ENCODE data around the gene RAB40AL. TPM values are rescaled to one million over a fixed set of nuclear protein-coding genes. Genes with fewer than 3 reads are reported as not detected.
"Not testable (repeated sequence)": the region's sequence is repeated elsewhere in the genome, so short reads cannot be mapped to it uniquely, and the experiment has no call there.

Gene RAB40AL
- polyA plus RNA-seq, 6 donors from 2014 or later, result not detected

DNA sequence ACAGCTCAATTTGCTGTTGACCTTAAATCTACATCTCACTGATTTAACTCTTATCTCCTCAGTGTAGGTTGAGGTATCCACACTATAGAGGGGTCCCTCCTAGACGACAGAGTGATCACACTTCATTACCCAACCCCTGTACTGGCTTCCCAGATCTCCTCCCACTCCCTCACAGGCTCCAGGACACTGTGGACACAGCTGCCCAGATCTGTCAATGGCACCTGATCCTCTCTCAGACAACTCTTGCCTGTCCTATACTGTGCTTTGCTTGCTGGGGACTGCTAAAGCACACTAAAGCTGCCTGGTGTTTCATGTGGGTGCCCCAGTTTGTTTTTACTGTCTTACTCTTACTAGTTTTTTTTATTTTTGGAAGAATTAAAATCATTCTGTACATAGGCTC lies 27.9 kb downstream of the RAB40AL start:
- H3K36me3 Mint-ChIP-seq, result peaks cover 0 to 9% of the 10 kb centered on the region in 2 donors
- DNase-seq, result no peak
- H3K27ac Mint-ChIP-seq, result no peak overlapping the region
- H3K9me3 Mint-ChIP-seq, result peaks cover 4 to 20% (median 16%) of the 10 kb centered on the region in 7 donors
- H3K27me3 Mint-ChIP-seq, result no peaks in the 10 kb centered on the region
- no peaks in the 10 kb centered on the region for H3K4me1 Mint-ChIP-seq
- no peak overlapping the region for H3K4me3 Mint-ChIP-seq
- ATAC-seq (ENCODE audit: low read depth in 2 of 2), result no peak

DNA sequence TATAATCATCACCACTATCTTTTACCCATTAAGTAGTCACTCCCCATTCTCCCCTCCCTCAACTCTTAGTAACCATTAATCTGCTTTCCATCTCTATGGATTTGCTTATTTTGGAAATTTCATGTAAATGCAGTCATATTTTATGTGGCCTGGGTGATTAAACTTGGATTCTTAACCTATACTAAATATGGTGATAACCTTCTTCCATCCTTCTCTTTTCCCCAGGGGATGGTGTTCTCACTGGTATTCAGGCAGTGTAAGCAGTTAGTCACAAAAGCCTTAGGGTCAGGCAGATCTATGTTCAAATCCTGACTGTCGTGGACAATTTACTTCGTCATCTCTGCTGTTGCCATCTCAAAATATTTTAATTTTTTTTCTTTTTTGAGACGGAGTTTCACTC lies 29.6 kb downstream of the RAB40AL start:
- DNase-seq (no peak), ATAC-seq (ENCODE audit: low read depth in 2 of 2) (no peak)
- no peaks in the 10 kb centered on the region for H3K4me1 Mint-ChIP-seq
- H3K27me3 Mint-ChIP-seq, result no peaks in the 10 kb centered on the region
- no peak overlapping the region for H3K27ac Mint-ChIP-seq
- no peak overlapping the region for H3K4me3 Mint-ChIP-seq
- peaks cover 9 to 38% (median 31%) of the 10 kb centered on the region in 7 donors for H3K9me3 Mint-ChIP-seq
- H3K36me3 Mint-ChIP-seq, result peaks cover 0 to 15% of the 10 kb centered on the region in 2 donors

DNA sequence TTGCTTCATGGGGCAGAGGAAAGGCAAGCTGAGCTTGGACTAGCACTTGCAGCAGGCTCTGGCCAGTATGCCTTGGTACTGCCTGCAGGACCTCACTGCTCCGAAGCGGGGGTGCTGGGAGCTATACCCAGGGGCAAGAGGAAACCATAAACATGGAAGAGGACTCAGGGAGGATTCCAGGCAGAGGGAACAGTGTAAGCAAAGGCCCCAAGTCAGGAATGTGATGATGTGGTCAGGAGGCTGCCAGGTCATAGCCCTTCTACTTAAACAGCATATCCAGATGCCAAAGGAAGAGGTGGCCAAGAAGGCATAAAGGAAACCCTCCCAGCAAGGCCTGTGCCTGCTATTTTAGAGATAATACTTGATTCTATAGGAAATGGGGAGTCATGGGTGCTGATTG lies 31.1 kb downstream of the RAB40AL start:
- H3K27ac Mint-ChIP-seq, result no peak overlapping the region
- no peak overlapping the region for H3K4me3 Mint-ChIP-seq
- peaks cover 0 to 20% of the 10 kb centered on the region in 2 donors for H3K36me3 Mint-ChIP-seq
- no peaks in the 10 kb centered on the region for H3K4me1 Mint-ChIP-seq
- H3K9me3 Mint-ChIP-seq, result peaks cover 9 to 46% (median 38%) of the 10 kb centered on the region in 7 donors
- ATAC-seq (ENCODE audit: low read depth in 2 of 2) (no peak), DNase-seq (no peak)
- peaks cover 0 to 4% (median 0%) of the 10 kb centered on the region in 3 donors for H3K27me3 Mint-ChIP-seq

DNA sequence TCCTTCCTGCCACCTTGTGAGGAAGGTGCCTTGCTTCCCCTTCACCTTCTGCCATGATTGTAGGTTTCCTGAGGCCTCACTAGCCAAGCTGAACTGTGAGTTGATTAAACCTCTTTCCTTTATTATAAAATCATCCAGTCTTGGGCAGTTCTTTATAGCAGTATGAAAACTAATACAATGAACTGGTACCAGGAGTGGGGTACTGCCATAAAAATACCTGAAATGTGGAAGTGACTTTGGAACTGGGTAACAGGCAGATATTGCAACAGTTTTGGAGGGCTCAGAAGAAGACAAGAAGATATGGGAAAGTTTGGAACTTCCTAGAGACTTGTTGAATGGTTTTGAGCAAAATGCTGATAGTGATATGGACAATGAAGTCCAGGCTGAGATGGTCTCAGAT lies 34.5 kb downstream of the RAB40AL start:
- H3K36me3 Mint-ChIP-seq, result peaks cover 0 to 25% of the 10 kb centered on the region in 2 donors
- DNase-seq; H3K27ac Mint-ChIP-seq; ATAC-seq (ENCODE audit: low read depth in 2 of 2); H3K27me3 Mint-ChIP-seq; H3K4me1 Mint-ChIP-seq; H3K4me3 Mint-ChIP-seq: not testable (repeated sequence)
- peaks cover 9 to 55% (median 47%) of the 10 kb centered on the region in 7 donors for H3K9me3 Mint-ChIP-seq

DNA sequence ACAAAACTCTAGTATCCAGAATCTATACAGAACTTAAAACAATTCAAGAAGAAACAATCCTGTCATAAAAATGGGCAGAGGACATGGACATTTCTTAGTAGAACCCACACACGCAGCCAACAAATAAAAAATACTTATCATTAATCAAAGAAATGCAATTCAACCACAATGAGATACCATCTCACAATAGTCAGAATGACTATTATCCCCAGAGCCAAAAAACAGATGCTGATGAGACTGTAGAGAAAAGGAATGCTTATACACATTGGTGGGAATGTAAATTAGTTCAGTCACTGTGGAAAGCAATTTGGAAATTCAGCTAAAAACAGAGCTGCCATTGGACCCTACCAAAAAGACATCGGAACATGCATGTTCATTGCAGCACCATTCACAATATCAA lies 37.9 kb downstream of the RAB40AL start:
- H3K4me1 Mint-ChIP-seq, result no peaks in the 10 kb centered on the region
- H3K27me3 Mint-ChIP-seq, result peaks cover 0 to 9% (median 0%) of the 10 kb centered on the region in 3 donors
- no peak for ATAC-seq (ENCODE audit: low read depth in 2 of 2)
- no peak overlapping the region for H3K4me3 Mint-ChIP-seq
- no peak for DNase-seq
- H3K36me3 Mint-ChIP-seq, result peaks cover 0 to 16% of the 10 kb centered on the region in 2 donors
- no peak overlapping the region for H3K27ac Mint-ChIP-seq
- peaks cover 5 to 35% (median 30%) of the 10 kb centered on the region in 7 donors for H3K9me3 Mint-ChIP-seq

DNA sequence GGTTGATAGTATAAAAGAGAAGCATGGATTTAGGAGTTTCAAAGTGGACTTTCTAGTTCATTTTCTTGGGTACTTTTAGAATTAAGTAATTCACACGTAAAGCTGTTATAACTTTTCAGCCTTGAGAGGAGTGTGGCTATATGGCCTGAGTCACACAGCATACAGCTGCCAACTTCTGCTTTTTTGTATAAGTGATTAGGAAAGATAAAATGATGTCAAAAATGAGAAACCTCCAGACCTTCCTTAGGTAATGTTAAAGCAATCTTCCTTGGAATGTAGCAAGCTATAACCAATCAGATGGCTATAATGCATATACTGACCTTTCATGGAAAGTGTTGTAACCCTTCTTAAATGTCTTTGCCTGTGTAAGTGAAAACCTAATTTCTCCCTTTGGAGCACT lies 39.2 kb downstream of the RAB40AL start:
- H3K4me1 Mint-ChIP-seq, result no peaks in the 10 kb centered on the region
- DNase-seq (no peak), ATAC-seq (ENCODE audit: low read depth in 2 of 2) (no peak)
- H3K27me3 Mint-ChIP-seq, result peaks cover 0 to 9% (median 0%) of the 10 kb centered on the region in 3 donors
- H3K36me3 Mint-ChIP-seq, result peaks cover 0 to 15% of the 10 kb centered on the region in 2 donors
- H3K27ac Mint-ChIP-seq, result no peak overlapping the region
- H3K4me3 Mint-ChIP-seq, result no peak overlapping the region
- peaks cover 3 to 24% (median 18%) of the 10 kb centered on the region in 7 donors for H3K9me3 Mint-ChIP-seq

DNA sequence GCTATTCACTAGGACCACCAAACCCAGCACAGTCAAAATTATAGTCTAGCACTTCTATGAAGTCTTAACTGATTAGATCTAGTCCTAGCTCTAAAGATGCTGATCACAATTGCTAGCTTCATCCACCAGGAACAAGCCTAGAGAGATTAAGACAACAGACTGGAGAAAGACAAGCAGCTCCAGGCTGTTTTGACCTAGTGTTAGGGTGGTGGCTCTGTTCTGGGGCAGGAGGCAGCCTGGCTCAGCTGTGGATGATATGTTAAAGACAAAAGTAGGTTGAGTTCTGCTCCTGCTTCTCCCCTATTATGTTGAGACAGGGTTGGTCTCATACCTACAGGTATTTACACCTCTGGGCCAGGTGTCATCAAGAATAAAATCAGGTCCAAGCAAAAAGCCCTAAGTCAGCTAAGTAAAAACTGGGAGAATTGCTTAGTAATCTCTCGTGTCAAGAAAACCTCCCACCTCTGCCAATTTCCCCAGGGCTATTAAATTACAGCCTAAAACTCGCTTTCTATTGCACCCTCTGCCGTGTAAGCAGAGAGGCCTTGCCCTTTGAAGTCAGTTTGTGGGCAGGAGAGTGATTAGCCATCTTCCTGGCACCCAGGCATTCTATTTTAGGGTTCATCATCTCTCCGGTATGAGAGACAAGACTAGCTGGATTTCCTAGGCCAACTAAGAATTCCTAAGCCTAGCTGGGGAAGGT lies 39.9 kb downstream of the RAB40AL start:
- no peak overlapping the region for H3K4me3 Mint-ChIP-seq
- peaks cover 0 to 8% of the 10 kb centered on the region in 2 donors for H3K36me3 Mint-ChIP-seq
- peaks cover 0 to 9% (median 0%) of the 10 kb centered on the region in 3 donors for H3K27me3 Mint-ChIP-seq
- peak overlapping the region in 1 of 6 donors; percentile 75 for H3K27ac Mint-ChIP-seq
- peaks cover 0 to 18% (median 11%) of the 10 kb centered on the region in 7 donors for H3K9me3 Mint-ChIP-seq
- ATAC-seq (ENCODE audit: low read depth in 2 of 2) (no peak), DNase-seq (no peak)
- no peaks in the 10 kb centered on the region for H3K4me1 Mint-ChIP-seq

DNA sequence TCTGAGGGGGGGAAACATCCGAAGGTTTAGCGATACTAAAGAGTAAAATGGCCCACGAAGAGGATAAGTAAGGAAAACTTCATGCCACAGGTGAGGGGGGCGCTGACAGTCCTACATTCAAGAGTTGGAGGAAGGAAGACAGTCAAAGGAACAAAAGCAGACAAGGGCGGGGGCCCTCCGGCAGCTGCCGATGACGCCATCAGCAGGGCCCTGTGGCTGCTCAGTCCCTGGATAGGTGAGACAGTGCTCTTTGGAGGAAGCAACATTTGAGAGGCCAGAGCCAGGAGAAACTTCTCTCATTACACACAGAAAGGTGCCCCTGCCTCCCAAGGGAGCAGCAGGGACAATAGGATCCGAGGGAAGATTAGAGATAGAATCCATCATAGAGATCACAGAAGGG lies 41.5 kb downstream of the RAB40AL start:
- Mint-ChIP-seq H3K4me1 (no peaks in the 10 kb centered on the region), H3K4me3 (no peak overlapping the region), H3K9me3 (peaks cover 0 to 10% (median 3%) of the 10 kb centered on the region in 7 donors), H3K27me3 (peaks cover 0 to 2% (median 0%) of the 10 kb centered on the region in 3 donors), H3K36me3 (peaks cover 0 to 1% of the 10 kb centered on the region in 2 donors), H3K27ac (no peak overlapping the region)
- no peak for DNase-seq
- ATAC-seq (ENCODE audit: low read depth in 2 of 2), result no peak

DNA sequence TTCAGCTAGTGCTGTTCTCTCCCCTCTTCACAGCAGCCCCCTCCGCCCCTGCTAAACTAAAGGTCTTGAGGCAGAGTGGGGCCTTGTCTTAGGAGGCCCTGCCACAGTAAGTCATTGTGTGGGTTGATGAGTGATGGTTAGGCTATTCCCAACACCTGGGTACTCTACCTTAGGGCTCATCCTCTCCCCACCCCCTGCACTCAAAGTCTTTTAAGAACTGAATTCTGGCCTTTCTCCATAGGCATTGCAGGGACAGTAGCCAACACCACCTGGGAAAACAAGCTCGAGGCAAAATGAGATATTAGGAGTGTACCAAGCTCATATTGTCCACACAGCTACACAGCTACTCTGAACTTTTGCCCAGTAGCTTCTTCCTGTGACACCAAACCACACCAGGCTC lies 42.5 kb downstream of the RAB40AL start:
- no peaks in the 10 kb centered on the region for H3K4me1 Mint-ChIP-seq
- no peak for DNase-seq
- peaks cover 0 to 5% (median 0%) of the 10 kb centered on the region in 7 donors for H3K9me3 Mint-ChIP-seq
- no peaks in the 10 kb centered on the region for H3K27me3 Mint-ChIP-seq
- no peak for ATAC-seq (ENCODE audit: low read depth in 2 of 2)
- no peak overlapping the region for H3K27ac Mint-ChIP-seq
- H3K36me3 Mint-ChIP-seq, result no peaks in the 10 kb centered on the region
- H3K4me3 Mint-ChIP-seq, result no peak overlapping the region

DNA sequence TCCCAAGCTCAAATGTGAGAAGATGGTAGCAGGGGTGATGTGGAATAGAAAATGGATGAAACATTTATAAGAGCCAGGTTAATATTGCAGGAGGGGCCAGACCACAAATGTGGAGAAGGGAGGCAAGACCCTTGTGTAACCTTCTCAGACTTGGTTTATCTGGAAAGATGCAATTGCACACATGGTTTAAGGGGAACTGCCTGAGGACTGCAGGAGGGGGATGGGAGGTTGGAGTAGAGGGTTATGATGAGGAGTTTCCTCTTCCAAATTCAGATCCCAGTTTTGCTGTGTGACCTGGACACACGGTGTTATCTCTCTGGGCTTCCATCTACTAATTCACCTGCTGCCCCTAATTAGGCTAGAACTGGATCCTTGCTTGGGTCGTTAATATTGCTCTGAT lies 46.1 kb downstream of the RAB40AL start:
- H3K27ac Mint-ChIP-seq, result no peak overlapping the region
- H3K36me3 Mint-ChIP-seq, result no peaks in the 10 kb centered on the region
- no peaks in the 10 kb centered on the region for H3K27me3 Mint-ChIP-seq
- no peak overlapping the region for H3K4me3 Mint-ChIP-seq
- ATAC-seq (ENCODE audit: low read depth in 2 of 2) (no peak), DNase-seq (no peak)
- peaks cover 0 to 5% (median 0%) of the 10 kb centered on the region in 7 donors for H3K9me3 Mint-ChIP-seq
- H3K4me1 Mint-ChIP-seq, result no peaks in the 10 kb centered on the region

DNA sequence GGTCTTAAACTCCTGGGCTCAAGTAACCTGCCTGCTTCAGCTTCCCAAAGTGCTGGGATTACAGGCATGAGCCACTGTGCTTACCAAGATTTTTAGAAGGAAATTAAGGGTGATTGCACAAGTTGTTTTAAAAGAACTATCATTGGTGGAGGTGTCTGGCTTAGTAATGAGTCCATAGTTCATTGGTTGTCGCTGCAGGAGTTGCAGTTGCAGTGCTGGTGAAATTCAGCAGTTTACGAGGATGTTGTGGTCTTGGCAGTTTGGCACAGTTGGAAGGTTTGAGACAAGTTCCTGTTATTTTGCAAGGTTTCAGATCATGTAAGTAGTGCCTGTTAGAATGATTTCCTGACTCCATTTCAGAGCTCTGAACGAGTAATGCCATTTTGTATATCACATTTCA lies 48.1 kb downstream of the RAB40AL start:
- Mint-ChIP-seq H3K27ac (peak overlapping the region in 1 of 6 donors; percentile 29), H3K27me3 (peaks cover 0 to 9% (median 0%) of the 10 kb centered on the region in 3 donors), H3K4me3 (no peak overlapping the region), H3K4me1 (no peaks in the 10 kb centered on the region), H3K36me3 (no peaks in the 10 kb centered on the region), H3K9me3 (peaks cover 0 to 2% (median 0%) of the 10 kb centered on the region in 7 donors)
- ATAC-seq (ENCODE audit: low read depth in 2 of 2) (no peak), DNase-seq (no peak)

Other genes with a start within 250 kb of the RAB40AL start
- 1 to 10 TPM in 1 of 6 donors, under 1 TPM in 5; 0.19 to 2.9 (median 0.27) TPM for gene GPRASP2, start 224.8 kb upstream of the RAB40AL start, polyA plus RNA-seq (ENCODE audit: low read depth in 6 of 6)
- under 1 TPM in 4 of 6 donors, not detected in 2; 0.23 to 0.57 (median 0.38) TPM for gene GPRASP3, start 216.5 kb upstream of the RAB40AL start, polyA plus RNA-seq (ENCODE audit: low read depth in 6 of 6)
- gene BEX1, start 126.9 kb downstream of the RAB40AL start, polyA plus RNA-seq (ENCODE audit: low read depth in 6 of 6), result 1 to 10 TPM in 2 of 6 donors, under 1 TPM in 1, not detected in 3; 0.45 to 1.1 (median 1.0) TPM
- not detected for gene NXF3, start 155.9 kb downstream of the RAB40AL start, polyA plus RNA-seq (ENCODE audit: low read depth in 6 of 6)